HG02610 (cell line): ENCODE data around the gene TRPT1.
A peak's percentile ranks its signal among the peaks of the same experiment; 100 is the strongest.

ENCODE experiments used
- ATAC-seq: cut with Tn5 transposase; IDR thresholded peaks from one replicate; pipeline ENCODE4 v1.9.1; 2021; ENCODE audit warnings: mild to moderate bottlenecking, moderate library complexity; ENCODE audit not compliant: unreplicated experiment

TRPT1 gene

DNA sequence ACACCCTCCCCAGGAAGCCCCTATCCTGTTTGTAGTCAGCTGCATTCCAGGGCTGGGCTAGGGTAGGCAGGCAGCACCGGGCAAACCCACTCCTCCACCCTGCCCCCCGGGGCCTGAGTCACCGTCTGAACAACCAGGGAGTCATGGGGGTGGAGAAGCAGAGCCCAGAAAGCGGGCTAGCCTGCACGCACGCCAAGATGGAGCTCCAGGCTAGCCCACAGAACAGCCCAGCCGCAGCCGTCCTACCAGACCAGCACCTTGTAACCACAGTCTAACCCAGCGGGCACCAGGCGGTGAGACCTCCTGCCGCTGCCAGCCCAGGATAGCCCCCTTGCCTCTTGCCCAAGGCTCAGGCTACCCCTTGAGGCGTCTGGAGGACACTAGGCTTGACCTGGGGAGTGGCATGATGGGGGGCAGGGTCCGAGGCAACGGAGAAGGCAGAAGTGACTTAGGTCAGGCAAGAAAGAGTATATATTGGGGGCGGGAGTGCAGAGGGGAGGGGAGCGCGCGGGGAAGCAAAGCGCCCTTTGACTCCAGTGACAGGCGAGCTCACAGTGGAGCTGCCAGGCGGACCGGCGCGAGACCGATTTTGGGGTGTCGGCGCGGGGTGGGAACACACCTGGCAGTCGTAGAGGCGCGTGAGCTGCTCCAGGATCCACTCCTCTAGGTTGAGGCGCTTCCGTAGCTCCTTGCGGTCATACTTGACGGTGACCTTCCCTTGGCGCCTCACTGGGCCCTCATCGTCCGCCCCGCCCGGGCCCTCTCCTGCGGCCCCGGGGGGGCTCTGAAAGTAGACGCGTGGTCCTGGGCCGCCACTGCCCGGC, 20.0 kb upstream of the TRPT1 start:
- no peak for ATAC-seq

GRCh38 chr11:64245401-64245796, 19.4 kb upstream of the TRPT1 start:
- no peak for ATAC-seq

GRCh38 chr11:64244966-64245365, 19.0 kb upstream of the TRPT1 start:
- no peak for ATAC-seq

GRCh38 chr11:64244107-64244506, 18.1 kb upstream of the TRPT1 start:
- ATAC-seq, result no peak

DNA sequence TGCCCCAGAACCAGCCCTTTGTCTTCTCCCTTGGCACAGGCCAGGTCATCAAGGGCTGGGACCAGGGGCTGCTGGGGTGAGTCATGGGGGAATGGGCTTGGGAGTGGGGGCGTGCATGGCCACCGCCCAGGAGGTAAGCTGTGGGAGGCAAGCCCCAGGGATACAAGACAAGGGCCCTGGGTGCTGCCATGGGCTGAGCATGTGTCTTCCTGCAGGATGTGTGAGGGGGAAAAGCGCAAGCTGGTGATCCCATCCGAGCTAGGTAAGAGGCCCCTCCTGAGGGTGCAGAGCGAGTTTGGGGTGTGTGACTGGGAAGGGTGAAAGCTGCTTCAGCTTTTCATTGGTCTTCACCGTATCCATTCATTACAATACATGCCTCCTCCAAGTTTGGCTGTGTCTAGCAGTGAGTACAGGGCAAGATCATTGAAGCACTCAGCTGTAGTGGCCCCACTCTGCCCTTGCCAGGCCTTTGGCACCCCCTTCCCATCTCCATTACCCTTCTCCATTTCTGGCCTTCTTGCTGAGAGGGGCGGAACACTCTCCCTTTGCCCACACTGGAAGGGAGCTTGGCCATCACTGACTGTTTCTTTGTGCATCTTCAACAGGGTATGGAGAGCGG, 17.4 kb upstream of the TRPT1 start:
- ATAC-seq, result no peak

DNA sequence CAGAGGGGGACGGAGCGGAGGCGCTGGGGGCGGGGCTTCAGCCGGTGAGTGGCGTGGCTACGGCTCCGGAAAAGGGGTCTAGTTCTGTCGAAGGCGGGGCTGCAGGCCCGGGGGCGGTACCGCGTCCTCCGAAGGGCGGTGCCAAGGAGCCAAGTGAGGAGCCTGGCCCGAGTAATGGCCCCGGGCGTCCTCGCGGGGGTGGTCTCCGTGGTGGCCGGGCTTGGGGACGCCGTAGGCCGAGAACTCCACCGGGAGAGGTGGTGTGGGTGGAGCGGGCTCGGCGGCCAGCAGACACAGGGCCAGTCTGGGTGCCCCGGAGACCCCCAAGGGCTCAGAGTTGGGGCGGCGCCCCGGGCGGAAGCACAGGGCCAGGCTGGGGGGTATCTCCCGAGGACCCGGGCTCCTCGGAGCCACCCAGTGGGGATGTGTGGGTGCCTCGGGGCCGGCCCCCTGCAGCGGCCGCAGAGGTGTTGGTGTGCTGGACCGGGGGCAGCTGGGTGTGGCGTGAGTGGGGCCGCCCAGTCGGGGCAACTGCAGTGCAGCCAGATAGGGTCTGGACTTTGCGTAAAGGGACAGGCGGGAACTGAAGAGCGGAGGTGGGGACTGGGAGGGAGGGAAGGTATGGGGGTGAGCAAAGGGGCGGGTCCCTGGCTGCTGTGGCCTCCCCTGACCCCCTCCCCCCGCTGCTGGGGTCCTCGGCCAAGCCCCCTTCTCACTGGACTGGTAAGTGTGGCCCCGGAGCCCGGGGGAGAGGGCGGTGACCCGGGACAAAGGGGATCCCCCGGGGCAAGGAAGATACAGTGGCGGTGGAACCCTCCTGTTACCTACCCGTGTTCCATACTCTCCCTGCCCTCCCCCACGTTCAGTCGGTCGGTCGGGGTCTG, 15.7 kb upstream of the TRPT1 start:
- peak; percentile 2 for ATAC-seq

DNA sequence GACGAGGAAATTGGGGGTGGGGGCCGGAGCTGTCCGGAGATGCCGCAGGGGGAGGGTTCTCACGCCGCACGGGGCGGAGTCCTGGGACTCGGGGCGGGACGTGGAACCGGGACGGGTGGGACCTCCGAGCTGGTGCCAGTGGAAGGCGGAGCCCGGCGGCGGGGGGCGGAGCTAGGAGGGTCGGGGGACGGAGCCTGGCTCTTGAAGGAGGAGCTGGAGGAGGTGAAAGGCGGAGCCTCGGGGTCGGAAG, 15.2 kb upstream of the TRPT1 start:
- ATAC-seq, result peak; percentile 74

GRCh38 chr11:64240435-64241240, 14.7 kb upstream of the TRPT1 start, which contains the start of gene FKBP2:
TSS of gene FKBP2 (plus strand) at chr11:64241095. CDS start at chr11:64242388, 1,293 bp downstream.
- peak; percentile 49 for ATAC-seq

- ATAC-seq, result no peak
These were observed 13.9 kb upstream of the TRPT1 start for GRCh38 chr11:64239662-64240434.

GRCh38 chr11:64238999-64239398, 13.0 kb upstream of the TRPT1 start:
- no peak for ATAC-seq

- no peak for ATAC-seq
These were observed 12.1 kb upstream of the TRPT1 start for GRCh38 chr11:64238076-64238475.

- no peak for ATAC-seq
These were observed 11.5 kb upstream of the TRPT1 start for GRCh38 chr11:64237484-64237951.

GRCh38 chr11:64235437-64236161, 9.6 kb upstream of the TRPT1 start:
- ATAC-seq, result no peak

DNA sequence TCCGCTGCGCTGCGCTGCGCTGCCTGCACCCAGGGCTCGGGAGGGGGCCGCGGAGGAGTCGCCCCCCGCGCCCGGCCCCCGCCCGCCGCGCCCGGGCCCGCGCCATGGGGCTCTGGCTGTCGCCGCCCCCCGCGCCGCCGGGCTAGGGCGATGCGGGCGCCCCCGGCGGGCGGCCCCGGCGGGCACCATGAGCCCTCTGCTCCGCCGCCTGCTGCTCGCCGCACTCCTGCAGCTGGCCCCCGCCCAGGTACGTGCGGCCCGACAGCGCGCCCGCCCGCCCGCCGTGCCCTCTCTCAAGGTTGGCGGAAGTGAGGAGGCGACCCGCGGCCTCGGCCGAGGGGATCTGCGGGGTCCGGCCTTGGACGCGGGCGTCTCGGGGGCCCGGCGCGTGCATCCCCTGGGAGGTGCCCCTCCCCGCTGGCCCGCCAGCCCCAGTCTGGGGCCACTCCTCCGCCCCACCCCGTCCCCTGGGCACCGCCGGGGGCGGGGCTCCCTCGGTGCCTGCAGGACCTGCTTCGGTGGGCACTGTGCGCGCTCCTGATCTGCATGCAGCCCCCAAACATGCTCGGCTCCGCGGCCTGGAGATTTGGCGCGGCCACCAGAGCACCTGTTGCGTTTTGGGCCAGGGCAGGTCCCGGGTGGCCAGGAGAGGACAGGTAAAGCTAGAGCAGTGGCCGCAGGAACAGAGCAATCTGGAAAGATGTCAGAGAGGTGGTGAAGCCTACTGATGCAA, 8.8 kb upstream of the TRPT1 start:
- ATAC-seq, result no peak

- no peak for ATAC-seq
These were observed 8.1 kb upstream of the TRPT1 start, which contains the start of gene VEGFB for GRCh38 chr11:64233913-64234586. TSS of gene VEGFB (plus strand) at chr11:64234584. CDS start at chr11:64234834, 250 bp downstream.

DNA sequence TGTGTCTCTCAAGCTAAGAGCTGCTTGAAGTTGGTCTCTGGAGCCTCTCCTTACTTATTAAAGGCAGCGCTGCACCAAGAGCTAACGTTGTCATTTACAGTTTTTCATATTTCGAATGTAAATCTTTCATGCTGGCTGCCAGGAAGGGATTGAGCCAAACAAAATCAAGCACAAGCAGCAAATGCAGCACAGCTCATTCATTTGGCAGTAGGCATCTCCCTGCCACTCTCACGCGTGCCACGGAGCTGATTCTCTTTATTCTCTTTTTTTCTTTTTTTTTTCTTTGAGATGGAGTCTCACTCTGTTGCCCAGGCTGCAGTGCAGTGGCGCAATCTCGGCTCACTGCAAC, 7.0 kb upstream of the TRPT1 start:
- ATAC-seq, result no peak

GRCh38 chr11:64232182-64232966, 6.4 kb upstream of the TRPT1 start:
- no peak for ATAC-seq
